Mammary epithelial cell (primary cell): ENCODE measurements around the gene CACNA1D.

Experiments
- CTCF ChIP-seq, 2 donors: IDR thresholded peaks in 1 of 2; conservative IDR thresholded peaks in 1 of 2; 2 replicates each; pipeline ENCODE4 v1.5.1; 2011 to 2012; ENCODE audit warnings: inconsistent platforms in 2 of 2, low read length in 2 of 2, mild to moderate bottlenecking in 2 of 2, control low read depth in 1 of 2, low read depth in 1 of 2; ENCODE audit not compliant: insufficient read depth in 1 of 2; ENCODE audit errors: extremely low read depth in 1 of 2
- EZH2 ChIP-seq: IDR thresholded peaks from 2 replicates; pipeline ENCODE4 v1.6.1; 2012; ENCODE audit warnings: low read length, inconsistent platforms, borderline replicate concordance

DNA sequence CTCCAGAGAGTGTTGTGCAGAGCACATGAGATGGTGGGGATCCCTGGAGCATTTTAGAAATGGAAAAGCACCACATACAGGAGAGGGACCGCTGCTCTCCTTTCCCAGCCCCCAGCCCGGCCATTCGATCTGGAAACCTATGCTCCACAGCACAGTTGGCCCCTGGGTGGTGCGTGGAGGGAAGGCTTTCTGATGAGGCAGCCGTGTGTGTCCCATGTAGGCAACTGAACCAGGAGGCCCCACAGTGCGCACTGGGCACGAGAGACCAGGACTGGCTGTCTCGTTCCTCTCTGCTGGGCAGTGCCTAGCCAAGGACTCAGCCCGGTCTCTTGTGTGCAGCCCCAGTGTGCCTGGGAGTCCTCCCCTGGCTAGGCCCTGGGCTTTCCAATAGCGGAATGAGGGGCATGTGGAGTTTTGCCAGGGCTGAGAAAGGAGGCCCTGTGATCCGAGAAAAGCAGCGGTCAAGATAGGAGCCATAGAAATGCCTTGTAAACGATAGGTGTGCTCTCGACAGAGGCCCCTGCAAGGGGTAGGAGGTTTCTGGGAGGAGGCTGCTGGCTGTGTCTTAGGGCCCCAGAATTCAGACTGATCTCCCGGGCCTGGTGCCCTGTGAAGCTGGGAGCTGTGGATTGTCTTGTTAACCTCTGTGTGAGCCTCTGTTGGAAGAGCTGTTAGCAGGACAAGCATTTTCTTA lies 312.9 kb downstream of the CACNA1D start:
- TF ChIP-seq CTCF (conservative IDR thresholded peaks at IDR 0.05 in 1 of 2, IDR thresholded peaks at IDR 0.05 in 1 of 2; ENCODE audit: extremely low read depth in 1 of 2, insufficient read depth in 1 of 2, low read depth in 1 of 2, low read length in 2 of 2) (no peak), EZH2 (no peak)
